HG02970 (cell line): ENCODE results near the gene HMG20A.

Experiments
- ATAC-seq: cut with Tn5 transposase; IDR thresholded peaks from one replicate; pipeline ENCODE4 v1.9.1; 2021; ENCODE audit warnings: mild to moderate bottlenecking, moderate library complexity, moderate number of reproducible peaks; ENCODE audit not compliant: unreplicated experiment, low FRiP score

HMG20A gene

GRCh38 chr15:77420610-77421369 is at the start of gene HMG20A:
TSS of gene HMG20A (plus strand) at chr15:77420888. CDS start at chr15:77458408, 37,520 bp downstream.
- peak; percentile 32 for ATAC-seq

GRCh38 chr15:77371850-77372563 is 48.7 kb upstream of the HMG20A start:
- no peak for ATAC-seq

GRCh38 chr15:77373441-77373840 is 47.2 kb upstream of the HMG20A start:
- ATAC-seq = no peak

GRCh38 chr15:77375133-77375532 is 45.6 kb upstream of the HMG20A start:
- ATAC-seq = no peak

GRCh38 chr15:77376770-77377169 is 43.9 kb upstream of the HMG20A start:
- ATAC-seq = no peak

- no peak for ATAC-seq
Observed at GRCh38 chr15:77380033-77380432, 40.7 kb upstream of the HMG20A start.

GRCh38 chr15:77384086-77384485 is 36.6 kb upstream of the HMG20A start:
- no peak for ATAC-seq

GRCh38 chr15:77384589-77385359 is 35.9 kb upstream of the HMG20A start:
- no peak for ATAC-seq

GRCh38 chr15:77386626-77387025 is 34.1 kb upstream of the HMG20A start:
- ATAC-seq = no peak

- no peak for ATAC-seq
Observed at GRCh38 chr15:77387365-77388105, 33.2 kb upstream of the HMG20A start.

GRCh38 chr15:77391372-77391951 is 29.2 kb upstream of the HMG20A start:
- ATAC-seq = no peak

GRCh38 chr15:77392762-77393470 is 27.8 kb upstream of the HMG20A start:
- no peak for ATAC-seq

GRCh38 chr15:77393471-77393840 is 27.2 kb upstream of the HMG20A start:
- no peak for ATAC-seq

GRCh38 chr15:77395013-77395774 is 25.5 kb upstream of the HMG20A start:
- no peak for ATAC-seq

GRCh38 chr15:77396692-77397091 is 24.0 kb upstream of the HMG20A start:
- ATAC-seq = no peak

- ATAC-seq = no peak
Observed at GRCh38 chr15:77398927-77399326, 21.8 kb upstream of the HMG20A start.

- ATAC-seq = no peak
Observed at GRCh38 chr15:77400258-77400657, 20.4 kb upstream of the HMG20A start.

GRCh38 chr15:77402740-77403379 is 17.8 kb upstream of the HMG20A start:
- no peak for ATAC-seq
